ENCODE measurements around the gene GREB1.

GRCh38 chr2:11540996-11541692, 7.3 kb downstream of the GREB1 start:
- TF ChIP-seq POLR2A (IDR thresholded peaks at IDR 0.05) (no peak), EP300 (IDR thresholded peaks at IDR 0.05) (no peak)
- TF ChIP-seq, protein P1, sequence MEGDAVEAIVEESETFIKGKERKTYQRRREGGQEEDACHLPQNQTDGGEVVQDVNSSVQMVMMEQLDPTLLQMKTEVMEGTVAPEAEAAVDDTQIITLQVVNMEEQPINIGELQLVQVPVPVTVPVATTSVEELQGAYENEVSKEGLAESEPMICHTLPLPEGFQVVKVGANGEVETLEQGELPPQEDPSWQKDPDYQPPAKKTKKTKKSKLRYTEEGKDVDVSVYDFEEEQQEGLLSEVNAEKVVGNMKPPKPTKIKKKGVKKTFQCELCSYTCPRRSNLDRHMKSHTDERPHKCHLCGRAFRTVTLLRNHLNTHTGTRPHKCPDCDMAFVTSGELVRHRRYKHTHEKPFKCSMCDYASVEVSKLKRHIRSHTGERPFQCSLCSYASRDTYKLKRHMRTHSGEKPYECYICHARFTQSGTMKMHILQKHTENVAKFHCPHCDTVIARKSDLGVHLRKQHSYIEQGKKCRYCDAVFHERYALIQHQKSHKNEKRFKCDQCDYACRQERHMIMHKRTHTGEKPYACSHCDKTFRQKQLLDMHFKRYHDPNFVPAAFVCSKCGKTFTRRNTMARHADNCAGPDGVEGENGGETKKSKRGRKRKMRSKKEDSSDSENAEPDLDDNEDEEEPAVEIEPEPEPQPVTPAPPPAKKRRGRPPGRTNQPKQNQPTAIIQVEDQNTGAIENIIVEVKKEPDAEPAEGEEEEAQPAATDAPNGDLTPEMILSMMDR (IDR thresholded peaks at IDR 0.05): no peak

Measured in tibial nerve (tissue), 4 donors.